ENCODE results near the gene ADRB1.
A peak's percentile ranks its signal among the peaks of the same experiment; 100 is the strongest.

Gene ADRB1

GRCh38 chr10:114043532-114044246, at the start of gene ADRB1:
Gene ADRB1, plus strand, starts transcription at chr10:114043866. Its CDS starts 267 bp downstream, at chr10:114044133.
- DNase-seq, result peak; percentile 34

- no peak for DNase-seq
These were observed 48.5 kb upstream of the ADRB1 start for GRCh38 chr10:113995201-113995600.

GRCh38 chr10:113997428-113997827, 46.2 kb upstream of the ADRB1 start:
- no peak for DNase-seq

- no peak for DNase-seq
These were observed 44.1 kb upstream of the ADRB1 start for GRCh38 chr10:113999531-113999930.

GRCh38 chr10:114000457-114001010, 43.1 kb upstream of the ADRB1 start:
- no peak for DNase-seq

GRCh38 chr10:114002422-114002821, 41.2 kb upstream of the ADRB1 start:
- no peak for DNase-seq

- no peak for DNase-seq
These were observed 40.3 kb upstream of the ADRB1 start for GRCh38 chr10:114003161-114003941.

- no peak for DNase-seq
These were observed 34.2 kb upstream of the ADRB1 start for GRCh38 chr10:114009281-114009996.

GRCh38 chr10:114010316-114010715, 33.4 kb upstream of the ADRB1 start:
- DNase-seq, result no peak

GRCh38 chr10:114012650-114013049, 31.0 kb upstream of the ADRB1 start:
- no peak for DNase-seq

GRCh38 chr10:114015708-114016107, 28.0 kb upstream of the ADRB1 start:
- no peak for DNase-seq

- DNase-seq, result no peak
These were observed 26.4 kb upstream of the ADRB1 start for GRCh38 chr10:114017271-114017670.

- DNase-seq, result no peak
These were observed 25.8 kb upstream of the ADRB1 start for GRCh38 chr10:114017873-114018272.

- no peak for DNase-seq
These were observed 24.4 kb upstream of the ADRB1 start for GRCh38 chr10:114019226-114019625.

- no peak for DNase-seq
These were observed 22.5 kb upstream of the ADRB1 start for GRCh38 chr10:114021154-114021553.

- DNase-seq, result no peak
These were observed 21.7 kb upstream of the ADRB1 start for GRCh38 chr10:114021717-114022680.

- no peak for DNase-seq
These were observed 20.7 kb upstream of the ADRB1 start for GRCh38 chr10:114022766-114023597.

- DNase-seq, result peak; percentile 88
These were observed 18.6 kb upstream of the ADRB1 start for GRCh38 chr10:114024876-114025610.

- DNase-seq, result no peak
These were observed 18.0 kb upstream of the ADRB1 start for GRCh38 chr10:114025611-114026130.

Data from SIG-M5 (cell line).